ENCODE data around the gene CYP2C18.

The CYP2C18 gene

DNA sequence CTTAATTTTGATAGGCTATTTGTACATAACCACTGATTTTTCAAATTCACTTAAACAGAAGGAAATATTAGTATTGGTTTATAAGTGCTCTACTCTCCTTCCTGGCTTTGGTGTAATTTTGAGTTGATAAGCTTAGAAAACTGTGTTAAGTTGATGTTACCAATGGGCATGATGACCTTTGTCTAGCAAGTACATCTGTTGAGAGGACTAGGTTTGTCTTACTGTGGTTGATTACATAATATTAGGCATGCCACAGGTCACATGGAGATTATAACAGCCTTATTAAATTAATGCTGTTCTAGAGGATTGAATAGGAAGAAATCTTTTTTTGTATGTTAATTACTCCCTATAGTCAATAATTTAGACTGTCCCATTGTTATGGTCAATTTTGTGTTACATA is 27.0 kb downstream of the CYP2C18 start:
- TF ChIP-seq SIN3A (IDR thresholded peaks at IDR 0.05; ENCODE audit: borderline replicate concordance, insufficient read depth, low read length) (no peak), POLR2AphosphoS5 (IDR thresholded peaks at IDR 0.05; ENCODE audit: low read depth, low read length) (no peak), FOXP2 (optimal IDR thresholded peaks at IDR 0.05; ENCODE audit: borderline replicate concordance, extremely low read depth, extremely low read length, insufficient read depth) (no peak), TAF1 (IDR thresholded peaks at IDR 0.05; ENCODE audit: borderline replicate concordance, insufficient read depth, low read length) (no peak)
- TF ChIP-seq, protein P1, sequence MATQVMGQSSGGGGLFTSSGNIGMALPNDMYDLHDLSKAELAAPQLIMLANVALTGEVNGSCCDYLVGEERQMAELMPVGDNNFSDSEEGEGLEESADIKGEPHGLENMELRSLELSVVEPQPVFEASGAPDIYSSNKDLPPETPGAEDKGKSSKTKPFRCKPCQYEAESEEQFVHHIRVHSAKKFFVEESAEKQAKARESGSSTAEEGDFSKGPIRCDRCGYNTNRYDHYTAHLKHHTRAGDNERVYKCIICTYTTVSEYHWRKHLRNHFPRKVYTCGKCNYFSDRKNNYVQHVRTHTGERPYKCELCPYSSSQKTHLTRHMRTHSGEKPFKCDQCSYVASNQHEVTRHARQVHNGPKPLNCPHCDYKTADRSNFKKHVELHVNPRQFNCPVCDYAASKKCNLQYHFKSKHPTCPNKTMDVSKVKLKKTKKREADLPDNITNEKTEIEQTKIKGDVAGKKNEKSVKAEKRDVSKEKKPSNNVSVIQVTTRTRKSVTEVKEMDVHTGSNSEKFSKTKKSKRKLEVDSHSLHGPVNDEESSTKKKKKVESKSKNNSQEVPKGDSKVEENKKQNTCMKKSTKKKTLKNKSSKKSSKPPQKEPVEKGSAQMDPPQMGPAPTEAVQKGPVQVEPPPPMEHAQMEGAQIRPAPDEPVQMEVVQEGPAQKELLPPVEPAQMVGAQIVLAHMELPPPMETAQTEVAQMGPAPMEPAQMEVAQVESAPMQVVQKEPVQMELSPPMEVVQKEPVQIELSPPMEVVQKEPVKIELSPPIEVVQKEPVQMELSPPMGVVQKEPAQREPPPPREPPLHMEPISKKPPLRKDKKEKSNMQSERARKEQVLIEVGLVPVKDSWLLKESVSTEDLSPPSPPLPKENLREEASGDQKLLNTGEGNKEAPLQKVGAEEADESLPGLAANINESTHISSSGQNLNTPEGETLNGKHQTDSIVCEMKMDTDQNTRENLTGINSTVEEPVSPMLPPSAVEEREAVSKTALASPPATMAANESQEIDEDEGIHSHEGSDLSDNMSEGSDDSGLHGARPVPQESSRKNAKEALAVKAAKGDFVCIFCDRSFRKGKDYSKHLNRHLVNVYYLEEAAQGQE (IDR thresholded peaks at IDR 0.05; ENCODE audit: insufficient read depth in 1 of 2, low read depth in 2 of 2, low read length in 2 of 2): no peak

DNA sequence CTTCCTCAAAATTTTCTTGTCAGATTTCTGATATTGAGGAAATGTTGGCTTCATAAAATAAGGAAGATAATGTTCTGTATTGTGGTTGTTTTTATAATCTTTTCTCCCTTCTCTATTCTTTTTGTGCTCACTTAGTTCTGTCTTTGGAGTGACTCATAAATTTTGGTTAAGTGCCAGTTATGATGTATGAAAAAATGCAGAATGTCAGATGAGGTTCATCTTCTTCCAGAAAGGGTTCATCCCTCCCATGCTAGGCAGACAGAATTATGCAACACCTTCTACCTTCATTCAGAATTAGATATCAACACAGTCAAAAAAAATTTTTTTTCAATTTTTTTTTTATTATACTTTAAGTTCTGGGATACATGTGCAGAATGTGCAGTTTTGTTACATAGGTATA is 42.3 kb downstream of the CYP2C18 start:
- TF ChIP-seq, protein P1 (IDR thresholded peaks at IDR 0.05; ENCODE audit: insufficient read depth in 1 of 2, low read depth in 2 of 2, low read length in 2 of 2): no peak
- TF ChIP-seq POLR2AphosphoS5 (IDR thresholded peaks at IDR 0.05; ENCODE audit: low read depth, low read length): no peak
- no peak for TF ChIP-seq FOXP2 (optimal IDR thresholded peaks at IDR 0.05; ENCODE audit: borderline replicate concordance, extremely low read depth, extremely low read length, insufficient read depth)

GRCh38 chr10:94735197-94735596 is 51.7 kb downstream of the CYP2C18 start:
- TF ChIP-seq TAF1 (IDR thresholded peaks at IDR 0.05; ENCODE audit: borderline replicate concordance, insufficient read depth, low read length): no peak
- no peak for TF ChIP-seq FOXP2 (optimal IDR thresholded peaks at IDR 0.05; ENCODE audit: borderline replicate concordance, extremely low read depth, extremely low read length, insufficient read depth)
- TF ChIP-seq, protein P1 (IDR thresholded peaks at IDR 0.05; ENCODE audit: insufficient read depth in 1 of 2, low read depth in 2 of 2, low read length in 2 of 2): no peak
- TF ChIP-seq POLR2AphosphoS5 (IDR thresholded peaks at IDR 0.05; ENCODE audit: low read depth, low read length): no peak
- no peak for TF ChIP-seq SIN3A (IDR thresholded peaks at IDR 0.05; ENCODE audit: borderline replicate concordance, insufficient read depth, low read length)

- TF ChIP-seq, protein P1 (IDR thresholded peaks at IDR 0.05; ENCODE audit: insufficient read depth in 1 of 2, low read depth in 2 of 2, low read length in 2 of 2): no peak
- TF ChIP-seq TAF1 (IDR thresholded peaks at IDR 0.05; ENCODE audit: borderline replicate concordance, insufficient read depth, low read length): no peak
- TF ChIP-seq FOXP2 (optimal IDR thresholded peaks at IDR 0.05; ENCODE audit: borderline replicate concordance, extremely low read depth, extremely low read length, insufficient read depth): no peak
- no peak for TF ChIP-seq POLR2AphosphoS5 (IDR thresholded peaks at IDR 0.05; ENCODE audit: low read depth, low read length)
- no peak for TF ChIP-seq SIN3A (IDR thresholded peaks at IDR 0.05; ENCODE audit: borderline replicate concordance, insufficient read depth, low read length)
These were observed 55.1 kb downstream of the CYP2C18 start for GRCh38 chr10:94738588-94738987.

DNA sequence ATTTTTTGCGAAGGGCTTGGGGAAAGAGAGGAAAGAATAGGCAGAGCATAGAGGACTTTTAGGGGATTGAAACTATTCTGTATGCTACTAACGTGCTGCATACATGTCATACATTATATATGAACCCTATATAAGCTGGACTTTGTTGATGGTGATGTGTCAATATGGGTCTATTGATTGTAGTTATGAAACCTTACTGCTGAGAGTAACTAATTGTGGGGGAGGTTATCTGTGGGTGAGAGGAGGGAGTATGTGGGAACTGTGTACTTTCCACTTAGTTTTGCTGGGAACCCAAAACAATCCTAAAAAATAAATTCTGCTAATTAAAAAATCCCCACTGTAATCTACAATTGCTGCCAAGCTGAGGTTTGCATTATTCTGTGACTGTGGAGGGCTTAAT is 63.6 kb downstream of the CYP2C18 start:
- TF ChIP-seq POLR2AphosphoS5 (IDR thresholded peaks at IDR 0.05; ENCODE audit: low read depth, low read length): no peak
